GM18519 (cell line): Measurements from ENCODE around the gene CAVIN2.

ENCODE experiments used
- ATAC-seq: cut with Tn5 transposase; IDR thresholded peaks from one replicate; pipeline ENCODE4 v1.9.1; 2021; ENCODE audit warnings: mild to moderate bottlenecking, moderate library complexity; ENCODE audit not compliant: unreplicated experiment, low FRiP score

CAVIN2 gene

GRCh38 chr2:191840921-191841320 lies 6.0 kb downstream of the CAVIN2 start:
- ATAC-seq: no peak

- no peak for ATAC-seq
Observed at GRCh38 chr2:191839918-191840804, 6.7 kb downstream of the CAVIN2 start.

GRCh38 chr2:191838526-191838925 lies 8.4 kb downstream of the CAVIN2 start:
- ATAC-seq: no peak

GRCh38 chr2:191836853-191837769 lies 9.8 kb downstream of the CAVIN2 start:
- no peak for ATAC-seq

GRCh38 chr2:191836471-191836852 lies 10.4 kb downstream of the CAVIN2 start:
- ATAC-seq: no peak

GRCh38 chr2:191835539-191836350 lies 11.1 kb downstream of the CAVIN2 start:
- no peak for ATAC-seq

GRCh38 chr2:191835100-191835499 lies 11.8 kb downstream of the CAVIN2 start:
- no peak for ATAC-seq

GRCh38 chr2:191833356-191833755 lies 13.5 kb downstream of the CAVIN2 start:
- no peak for ATAC-seq

GRCh38 chr2:191832668-191833067 lies 14.2 kb downstream of the CAVIN2 start:
- ATAC-seq: no peak

GRCh38 chr2:191831410-191831994 lies 15.4 kb downstream of the CAVIN2 start:
- ATAC-seq: no peak

GRCh38 chr2:191824398-191824797 lies 22.5 kb downstream of the CAVIN2 start:
- no peak for ATAC-seq

- ATAC-seq: no peak
Observed at GRCh38 chr2:191821078-191821477, 25.8 kb downstream of the CAVIN2 start.

GRCh38 chr2:191818725-191819350 lies 28.1 kb downstream of the CAVIN2 start:
- no peak for ATAC-seq

GRCh38 chr2:191818133-191818532 lies 28.8 kb downstream of the CAVIN2 start:
- no peak for ATAC-seq

- ATAC-seq: no peak
Observed at GRCh38 chr2:191815010-191815409, 31.9 kb downstream of the CAVIN2 start.

GRCh38 chr2:191813943-191814342 lies 32.9 kb downstream of the CAVIN2 start:
- ATAC-seq: no peak

GRCh38 chr2:191811807-191812602 lies 34.9 kb downstream of the CAVIN2 start:
- ATAC-seq: peak; percentile 89

- ATAC-seq: no peak
Observed at GRCh38 chr2:191806396-191806795, 40.5 kb downstream of the CAVIN2 start.

- no peak for ATAC-seq
Observed at GRCh38 chr2:191804766-191805165, 42.1 kb downstream of the CAVIN2 start.
